T-cell (primary cell): ENCODE data around the gene IMPA2. TPM values are rescaled to one million over a fixed set of nuclear protein-coding genes. Genes with fewer than 3 reads are reported as not detected.

Experiments
- ATAC-seq, 4 experiments: fragments of 200-7000 bp in 3 of 4; fragments of 150-1000 bp in 1 of 4; cut with Tn5 transposase; replicated peaks in 1 of 4; 1 replicate in 3 of 4; 2 replicates in 1 of 4; pipeline ENCODE4 v1.10.0; 2021; ENCODE audit warnings: moderate library complexity in 3 of 4, mild to moderate bottlenecking in 2 of 4, moderate number of reproducible peaks in 1 of 4
- CTCF ChIA-PET, 2 donors: fragments of 300-600 bp; sonication (Branson Sonifier 250); formaldehyde crosslinking; loops; one replicate each; lab custom pipeline; 2022; ENCODE audit warnings: antibody characterized with exemption in 2 of 2; lab: Charles Lee
- POLR2A ChIA-PET, 2 donors: fragments of 300-600 bp; sonication (Branson Sonifier 250); formaldehyde crosslinking; loops; one replicate each; lab custom pipeline; 2022; ENCODE audit warnings: antibody characterized with exemption in 2 of 2; lab: Charles Lee
- DNase-seq, 35 experiments: peaks; one replicate each; pipeline versions ENCODE4 v3.0.0 to v3.0.0-alpha.2; 2013 to 2023
- H3K27ac ChIP-seq: one replicate; pipeline ENCODE4 v1.5.1; 2013; ENCODE audit warnings: low read length
- H3K27me3 ChIP-seq, 2 experiments: replicated peaks in 1 of 2; 1 replicate in 1 of 2; 2 replicates in 1 of 2; pipeline versions ENCODE4 v1.6.1 to v1.7.0; 2013; ENCODE audit warnings: low read length in 1 of 2, mixed read lengths in 1 of 2; ENCODE audit not compliant: control insufficient read depth in 2 of 2, insufficient read depth in 2 of 2; ENCODE audit errors: extremely low read depth in 1 of 2
- H3K36me3 ChIP-seq, 2 donors: 1 replicate in 1 of 2; 2 replicates in 1 of 2; pipeline versions ENCODE4 v1.6.1 to v1.7.0; 2013; ENCODE audit warnings: low read length in 1 of 2; ENCODE audit not compliant: control insufficient read depth in 2 of 2, insufficient read depth in 1 of 2; ENCODE audit errors: extremely low read depth in 1 of 2
- H3K4me1 ChIP-seq, 2 experiments: 1 replicate in 1 of 2; 2 replicates in 1 of 2; pipeline versions ENCODE4 v1.6.1 to v1.7.0; 2013; ENCODE audit warnings: low read length in 2 of 2, mixed read lengths in 1 of 2; ENCODE audit not compliant: insufficient read depth in 2 of 2, control insufficient read depth in 1 of 2; ENCODE audit errors: extremely low read depth in 1 of 2
- H3K4me3 ChIP-seq, 2 donors: 1 replicate in 1 of 2; 2 replicates in 1 of 2; pipeline versions ENCODE4 v1.5.1 to v1.7.0; 2013; ENCODE audit warnings: mild to moderate bottlenecking in 2 of 2, low read length in 1 of 2, moderate library complexity in 1 of 2; ENCODE audit not compliant: control insufficient read depth in 1 of 2; ENCODE audit errors: extremely low read depth in 1 of 2
- H3K9me3 ChIP-seq: 2 replicates; pipeline ENCODE4 v1.7.0; 2013
- H3K27ac Mint-ChIP-seq, 2 donors: one replicate each; pipeline ENCODE4 v1.8.0; 2020 to 2021; ENCODE audit warnings: mild to moderate bottlenecking in 2 of 2, mixed read lengths in 2 of 2
- H3K27me3 Mint-ChIP-seq, 2 donors: one replicate each; pipeline ENCODE4 v1.8.0; 2021 to 2022; ENCODE audit warnings: mixed read lengths in 2 of 2
- H3K36me3 Mint-ChIP-seq: one replicate; pipeline ENCODE4 v1.8.0; 2021; ENCODE audit warnings: mixed read lengths
- H3K4me1 Mint-ChIP-seq, 3 donors: one replicate each; pipeline ENCODE4 v1.8.0; 2020 to 2022; ENCODE audit warnings: mixed read lengths in 3 of 3, mild to moderate bottlenecking in 1 of 3
- H3K4me3 Mint-ChIP-seq, 3 donors: one replicate each; pipeline ENCODE4 v1.8.0; 2020 to 2022; ENCODE audit warnings: mild to moderate bottlenecking in 3 of 3, mixed read lengths in 3 of 3, moderate library complexity in 3 of 3
- H3K9me3 Mint-ChIP-seq, 3 donors: one replicate each; pipeline ENCODE4 v1.8.0; 2020 to 2022; ENCODE audit warnings: mixed read lengths in 3 of 3
- WGBS: methylation state at CpG from one replicate; pipeline ENCODE4 v1.1.5; 2013; ENCODE audit warnings: missing lambda C conversion rate; ENCODE audit not compliant: insufficient coverage; 5-methylcytosine and 5-hydroxymethylcytosine counted together
- total RNA-seq, 35 experiments: library from RNA in 6 of 35; stranded (reverse) in 6 of 35; fragments of 120-200 nt in 1 of 35; gene quantifications; one replicate each; pipeline versions ENCODE4 v1.2.1 to v1.2.4 and lab custom pipeline; 2013 to 2026

IMPA2 gene
- total RNA-seq, 5 donors from 2014 or later (not counting 1 experiment from before 2014, with no cell fraction given): 3.1 to 12.2 (median 5.0) TPM

- H3K9me3 Mint-ChIP-seq: no peaks in the 10 kb centered on the region
- ATAC-seq (no peak), DNase-seq (peak in 1 of 35 experiments; percentile 12)
- H3K27ac Mint-ChIP-seq: peak overlapping the region; percentile 48 to 52
- Histone ChIP-seq H3K27me3 (peaks cover 0 to 9% of the 10 kb centered on the region in 2 experiments), H3K4me1 (peaks cover 0 to 17% of the 10 kb centered on the region in 2 experiments), H3K4me3 (peak overlapping the region; percentile 60 to 64), H3K27ac (no peak overlapping the region), H3K9me3 (no peaks in the 10 kb centered on the region), H3K36me3 (no peaks in the 10 kb centered on the region)
- 24% methylated on average over 10 of the region's 11 CpGs for WGBS
- no peaks in the 10 kb centered on the region for H3K36me3 Mint-ChIP-seq
- H3K27me3 Mint-ChIP-seq: no peaks in the 10 kb centered on the region
- CTCF ChIA-PET: interaction anchor here (0.6 to 1.8 kb wide), 5 partner anchors 16 to 223 kb away, joined by 3 to 4 read pairs (median 4); no protein-coding TSS in a partner anchor
- POLR2A ChIA-PET: interaction anchor here (0.7 to 0.8 kb wide), 2 partner anchors 26 to 129 kb away, joined by 3 to 13 read pairs; partner anchors contain the start of gene CHMP1B (in 1 of the 2)
- peak overlapping the region; percentile 79 to 84 (median 82) for H3K4me3 Mint-ChIP-seq
- H3K4me1 Mint-ChIP-seq: peaks cover 0 to 15% (median 12%) of the 10 kb centered on the region in 3 donors
These were observed 1.2 kb upstream of the IMPA2 start for GRCh38 chr18:11980163-11980493.

- H3K36me3 Mint-ChIP-seq: no peaks in the 10 kb centered on the region
- H3K9me3 ChIP-seq: no peaks in the 10 kb centered on the region
- peak overlapping the region; percentile 60 to 64 for H3K4me3 ChIP-seq
- no peak overlapping the region for H3K27ac ChIP-seq
- ChIA-PET CTCF (interaction anchor here (0.6 to 1.8 kb wide), 6 partner anchors 16 to 223 kb away, joined by 3 to 4 read pairs (median 4); no protein-coding TSS in a partner anchor), POLR2A (interaction anchor here (0.7 to 0.8 kb wide), 2 partner anchors 26 to 130 kb away, joined by 3 to 13 read pairs; partner anchors contain the start of gene CHMP1B (in 1 of the 2))
- under 1% methylated on average over 76 of the region's 76 CpGs for WGBS
- H3K4me1 ChIP-seq: peaks cover 0 to 17% of the 10 kb centered on the region in 2 experiments
- no peaks in the 10 kb centered on the region for H3K27me3 Mint-ChIP-seq
- peaks cover 0 to 9% of the 10 kb centered on the region in 2 experiments for H3K27me3 ChIP-seq
- H3K9me3 Mint-ChIP-seq: no peaks in the 10 kb centered on the region
- H3K4me3 Mint-ChIP-seq: peak overlapping the region; percentile 79 to 84 (median 82)
- peaks cover 0 to 15% (median 12%) of the 10 kb centered on the region in 3 donors for H3K4me1 Mint-ChIP-seq
- ATAC-seq (peak; percentile 90 to 94 (median 92)), DNase-seq (peak in 34 of 35 experiments; percentile 82 to 96 (median 88))
- H3K36me3 ChIP-seq: no peaks in the 10 kb centered on the region
- peak overlapping the region; percentile 52 to 58 for H3K27ac Mint-ChIP-seq
These were observed 664 bp upstream of the IMPA2 start for GRCh38 chr18:11980494-11981191.

GRCh38 chr18:11981543-11982366, 448 bp downstream of the IMPA2 start:
- no peaks in the 10 kb centered on the region for H3K36me3 Mint-ChIP-seq
- DNase-seq (peak in 11 of 35 experiments; percentile 2 to 32 (median 8)), ATAC-seq (peak in 2 of 4 experiments; percentile 3 to 8)
- Histone ChIP-seq H3K27ac (no peak overlapping the region), H3K4me1 (peaks cover 0 to 17% of the 10 kb centered on the region in 2 experiments), H3K36me3 (no peaks in the 10 kb centered on the region), H3K9me3 (no peaks in the 10 kb centered on the region), H3K4me3 (peak overlapping the region; percentile 60 to 76), H3K27me3 (peaks cover 0 to 9% of the 10 kb centered on the region in 2 experiments)
- no peaks in the 10 kb centered on the region for H3K9me3 Mint-ChIP-seq
- H3K27ac Mint-ChIP-seq: peak overlapping the region in 1 of 2 donors; percentile 28
- H3K27me3 Mint-ChIP-seq: no peaks in the 10 kb centered on the region
- H3K4me3 Mint-ChIP-seq: peak overlapping the region; percentile 83 to 86 (median 84)
- peaks cover 0 to 15% (median 12%) of the 10 kb centered on the region in 3 donors for H3K4me1 Mint-ChIP-seq
- under 1% methylated on average over 60 of the region's 71 CpGs for WGBS
- CTCF ChIA-PET: interaction anchor here in 1 of 2 donors (0.6 to 1.8 kb wide), 3 partner anchors 17 to 45 kb away, joined by 3 to 6 read pairs (median 4); no protein-coding TSS in a partner anchor
- POLR2A ChIA-PET: interaction anchor here in 1 of 2 donors (0.6 to 1.1 kb wide), 3 partner anchors 14 to 132 kb away, joined by 4 to 7 read pairs (median 6); no protein-coding TSS in a partner anchor

GRCh38 chr18:11982981-11983380, 1.7 kb downstream of the IMPA2 start:
- H3K27me3 ChIP-seq: peaks cover 0 to 9% of the 10 kb centered on the region in 2 experiments
- no peak overlapping the region for H3K4me3 ChIP-seq
- Mint-ChIP-seq H3K9me3 (no peaks in the 10 kb centered on the region), H3K4me3 (peak overlapping the region; percentile 41 to 84 (median 83)), H3K36me3 (no peaks in the 10 kb centered on the region), H3K4me1 (peaks cover 0 to 15% (median 12%) of the 10 kb centered on the region in 3 donors), H3K27ac (no peak overlapping the region), H3K27me3 (no peaks in the 10 kb centered on the region)
- CTCF ChIA-PET: interaction anchor here in 1 of 2 donors (0.9 kb wide), 1 partner anchor 13 kb away, joined by 3 read pairs; no protein-coding TSS in a partner anchor
- H3K9me3 ChIP-seq: no peaks in the 10 kb centered on the region
- H3K27ac ChIP-seq: no peak overlapping the region
- ATAC-seq: no peak
- DNase-seq: no peak
- POLR2A ChIA-PET: interaction anchor here in 1 of 2 donors (0.6 kb wide), 1 partner anchor 74 kb away, joined by 3 read pairs; no protein-coding TSS in a partner anchor
- 80% methylated on average over 1 of the region's 4 CpGs for WGBS
- no peaks in the 10 kb centered on the region for H3K36me3 ChIP-seq
- H3K4me1 ChIP-seq: peaks cover 0 to 17% of the 10 kb centered on the region in 2 experiments

- POLR2A ChIA-PET: interaction anchor here in 1 of 2 donors (0.6 kb wide), 1 partner anchor 75 kb away, joined by 3 read pairs; no protein-coding TSS in a partner anchor
- Histone ChIP-seq H3K36me3 (no peaks in the 10 kb centered on the region), H3K4me1 (peaks cover 0 to 17% of the 10 kb centered on the region in 2 experiments), H3K27me3 (peaks cover 0 to 9% of the 10 kb centered on the region in 2 experiments), H3K9me3 (no peaks in the 10 kb centered on the region), H3K27ac (no peak overlapping the region), H3K4me3 (no peak overlapping the region)
- peaks cover 0 to 15% (median 12%) of the 10 kb centered on the region in 3 donors for H3K4me1 Mint-ChIP-seq
- ATAC-seq (no peak), DNase-seq (no peak)
- CTCF ChIA-PET: interaction anchor here (0.6 to 0.9 kb wide), 2 partner anchors 13 to 88 kb away, joined by 3 to 4 read pairs; no protein-coding TSS in a partner anchor
- H3K9me3 Mint-ChIP-seq: no peaks in the 10 kb centered on the region
- no peak overlapping the region for H3K27ac Mint-ChIP-seq
- no peaks in the 10 kb centered on the region for H3K27me3 Mint-ChIP-seq
- WGBS: 51% methylated on average over 8 of the region's 12 CpGs
- no peaks in the 10 kb centered on the region for H3K36me3 Mint-ChIP-seq
- H3K4me3 Mint-ChIP-seq: no peak overlapping the region
These were observed 2.3 kb downstream of the IMPA2 start for GRCh38 chr18:11983592-11983991.
